ENCODE measurements around the gene PKD1L1.
"Not testable (repeated sequence)": the region's sequence is repeated elsewhere in the genome, so short reads cannot be mapped to it uniquely, and the experiment has no call there.

The PKD1L1 gene

GRCh38 chr7:47815867-47816266 lies 132.4 kb downstream of the PKD1L1 start:
- DNase-seq (ENCODE audit: low spot score): no peak

GRCh38 chr7:47814905-47815613 lies 133.2 kb downstream of the PKD1L1 start:
- DNase-seq (ENCODE audit: low spot score): no peak

GRCh38 chr7:47813620-47814260 lies 134.5 kb downstream of the PKD1L1 start:
- DNase-seq (ENCODE audit: low spot score): no peak

GRCh38 chr7:47812429-47813136 lies 135.7 kb downstream of the PKD1L1 start:
- no peak for DNase-seq (ENCODE audit: low spot score)

- DNase-seq (ENCODE audit: low spot score): no peak
Measured at GRCh38 chr7:47811632-47812380, 136.5 kb downstream of the PKD1L1 start.

- no peak for DNase-seq (ENCODE audit: low spot score)
Measured at GRCh38 chr7:47809387-47809786, 138.9 kb downstream of the PKD1L1 start.

- DNase-seq (ENCODE audit: low spot score): no peak
Measured at GRCh38 chr7:47808321-47808720, 139.9 kb downstream of the PKD1L1 start.

GRCh38 chr7:47807756-47808155 lies 140.5 kb downstream of the PKD1L1 start:
- DNase-seq (ENCODE audit: low spot score): no peak

GRCh38 chr7:47807126-47807525 lies 141.1 kb downstream of the PKD1L1 start:
- DNase-seq (ENCODE audit: low spot score): no peak

GRCh38 chr7:47806701-47807103 lies 141.6 kb downstream of the PKD1L1 start:
- DNase-seq (ENCODE audit: low spot score): no peak

GRCh38 chr7:47804767-47805545 lies 143.3 kb downstream of the PKD1L1 start:
- no peak for DNase-seq (ENCODE audit: low spot score)

- no peak for DNase-seq (ENCODE audit: low spot score)
Measured at GRCh38 chr7:47803846-47804245, 144.4 kb downstream of the PKD1L1 start.

GRCh38 chr7:47803025-47803424 lies 145.2 kb downstream of the PKD1L1 start:
- DNase-seq (ENCODE audit: low spot score): no peak

- DNase-seq (ENCODE audit: low spot score): no peak
Measured at GRCh38 chr7:47801423-47801822, 146.8 kb downstream of the PKD1L1 start.

GRCh38 chr7:47799524-47799923 lies 148.7 kb downstream of the PKD1L1 start:
- DNase-seq (ENCODE audit: low spot score): no peak

- DNase-seq (ENCODE audit: low spot score): no peak
Measured at GRCh38 chr7:47796347-47796746, 151.9 kb downstream of the PKD1L1 start.

- DNase-seq (ENCODE audit: low spot score): no peak
Measured at GRCh38 chr7:47795631-47796030, 152.6 kb downstream of the PKD1L1 start.

GRCh38 chr7:47795126-47795525 lies 153.1 kb downstream of the PKD1L1 start:
- DNase-seq (ENCODE audit: low spot score): not testable (repeated sequence)

- no peak for DNase-seq (ENCODE audit: low spot score)
Measured at GRCh38 chr7:47794016-47794415, 154.2 kb downstream of the PKD1L1 start.

- not testable (repeated sequence) for DNase-seq (ENCODE audit: low spot score)
Measured at GRCh38 chr7:47793186-47793585, 155.1 kb downstream of the PKD1L1 start.

- no peak for DNase-seq (ENCODE audit: low spot score)
Measured at GRCh38 chr7:47792521-47793121, 155.6 kb downstream of the PKD1L1 start.
